WTC11 (cell line): ENCODE results near the gene FCHSD2.
"Not testable (repeated sequence)": the region's sequence is repeated elsewhere in the genome, so short reads cannot be mapped to it uniquely, and the experiment has no call there.

Experiments used
- ETV6 ChIP-seq: sonication (generic); formaldehyde crosslinking; IDR thresholded peaks from 2 replicates; pipeline ENCODE4 v1.8.1; 2022; ENCODE audit warnings: mild to moderate bottlenecking, missing genetic modification reagents
- IRF2 ChIP-seq: sonication (generic); formaldehyde crosslinking; IDR thresholded peaks from 2 replicates; pipeline ENCODE4 v1.8.0; 2022; ENCODE audit warnings: low read depth, missing genetic modification reagents, borderline replicate concordance
- KAT7 ChIP-seq: sonication (generic); formaldehyde crosslinking; IDR thresholded peaks from 2 replicates; pipeline ENCODE4 v1.8.1; 2023; ENCODE audit warnings: missing genetic modification reagents, mild to moderate bottlenecking, borderline replicate concordance
- MXD4 ChIP-seq: fragments of 250-450 bp; sonication (Bioruptor Pico); IDR thresholded peaks from 2 replicates; pipeline ENCODE4 v1.8.0; 2021; ENCODE audit warnings: mild to moderate bottlenecking, moderate library complexity, borderline replicate concordance
- MYBL2 ChIP-seq: sonication (generic); formaldehyde crosslinking; IDR thresholded peaks from 2 replicates; pipeline ENCODE4 v1.8.1; 2023; ENCODE audit warnings: mild to moderate bottlenecking, moderate library complexity, missing genetic modification reagents
- NFYB ChIP-seq: sonication (generic); formaldehyde crosslinking; conservative IDR thresholded peaks from 2 replicates; pipeline ENCODE4 v1.8.0; 2022; ENCODE audit warnings: low read depth, missing genetic modification reagents
- ZNF121 ChIP-seq: sonication (generic); formaldehyde crosslinking; IDR thresholded peaks from 2 replicates; pipeline ENCODE4 v1.8.0; 2023; ENCODE audit warnings: missing genetic modification reagents
- ZNF263 ChIP-seq: sonication (generic); formaldehyde crosslinking; IDR thresholded peaks from 2 replicates; pipeline ENCODE4 v1.8.1; 2022; ENCODE audit warnings: low read depth, mild to moderate bottlenecking, moderate library complexity, missing genetic modification reagents
- ZNF423 ChIP-seq: fragments of 250-450 bp; sonication (Bioruptor Pico); IDR thresholded peaks from 2 replicates; pipeline ENCODE4 v2.1.2; 2022; ENCODE audit warnings: mild to moderate bottlenecking, moderate library complexity
- TF ChIP-seq, protein P1 (sequence below): fragments of 200-600 bp; IDR thresholded peaks from 2 replicates; pipeline ENCODE4 v1.8.0; 2022; ENCODE audit warnings: antibody characterized with exemption
- TF ChIP-seq, protein P2 (sequence below): sonication (generic); formaldehyde crosslinking; IDR thresholded peaks from 2 replicates; pipeline ENCODE4 v1.8.1; 2023; ENCODE audit warnings: mild to moderate bottlenecking, missing genetic modification reagents, moderate library complexity
- TF ChIP-seq, protein P3 (sequence below): sonication (generic); formaldehyde crosslinking; IDR thresholded peaks from 2 replicates; pipeline ENCODE4 v1.8.1; 2022; ENCODE audit warnings: low read depth, mild to moderate bottlenecking, moderate library complexity, missing genetic modification reagents, borderline replicate concordance
- TF ChIP-seq, protein P4 (sequence below): sonication (generic); formaldehyde crosslinking; IDR thresholded peaks from 2 replicates; pipeline ENCODE4 v1.8.1; 2022; ENCODE audit warnings: low read depth, missing genetic modification reagents, borderline replicate concordance
- TF ChIP-seq, protein P5 (sequence below): sonication (generic); formaldehyde crosslinking; IDR thresholded peaks from 2 replicates; pipeline ENCODE4 v1.8.1; 2023; ENCODE audit warnings: mild to moderate bottlenecking, missing genetic modification reagents, moderate library complexity

DNA sequence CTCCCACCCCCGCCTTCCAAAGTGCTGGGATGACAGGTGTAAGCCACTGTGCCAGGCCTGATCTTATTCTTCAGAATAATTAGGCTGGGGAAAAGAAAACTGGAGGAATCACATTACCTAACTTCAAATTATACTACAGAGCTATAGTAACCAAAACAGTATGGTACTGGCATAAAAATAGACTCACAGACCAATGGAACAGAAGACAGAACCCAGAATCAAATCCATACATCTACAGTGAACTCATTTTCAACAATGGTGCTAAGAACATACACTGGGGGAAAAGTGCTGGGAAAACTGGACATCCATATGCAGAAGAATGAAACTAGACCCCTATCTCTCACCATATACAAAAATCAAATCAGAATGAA is 165.6 kb downstream of the FCHSD2 start:
- TF ChIP-seq, protein P1, sequence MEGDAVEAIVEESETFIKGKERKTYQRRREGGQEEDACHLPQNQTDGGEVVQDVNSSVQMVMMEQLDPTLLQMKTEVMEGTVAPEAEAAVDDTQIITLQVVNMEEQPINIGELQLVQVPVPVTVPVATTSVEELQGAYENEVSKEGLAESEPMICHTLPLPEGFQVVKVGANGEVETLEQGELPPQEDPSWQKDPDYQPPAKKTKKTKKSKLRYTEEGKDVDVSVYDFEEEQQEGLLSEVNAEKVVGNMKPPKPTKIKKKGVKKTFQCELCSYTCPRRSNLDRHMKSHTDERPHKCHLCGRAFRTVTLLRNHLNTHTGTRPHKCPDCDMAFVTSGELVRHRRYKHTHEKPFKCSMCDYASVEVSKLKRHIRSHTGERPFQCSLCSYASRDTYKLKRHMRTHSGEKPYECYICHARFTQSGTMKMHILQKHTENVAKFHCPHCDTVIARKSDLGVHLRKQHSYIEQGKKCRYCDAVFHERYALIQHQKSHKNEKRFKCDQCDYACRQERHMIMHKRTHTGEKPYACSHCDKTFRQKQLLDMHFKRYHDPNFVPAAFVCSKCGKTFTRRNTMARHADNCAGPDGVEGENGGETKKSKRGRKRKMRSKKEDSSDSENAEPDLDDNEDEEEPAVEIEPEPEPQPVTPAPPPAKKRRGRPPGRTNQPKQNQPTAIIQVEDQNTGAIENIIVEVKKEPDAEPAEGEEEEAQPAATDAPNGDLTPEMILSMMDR: not testable (repeated sequence)
- TF ChIP-seq, protein P2, sequence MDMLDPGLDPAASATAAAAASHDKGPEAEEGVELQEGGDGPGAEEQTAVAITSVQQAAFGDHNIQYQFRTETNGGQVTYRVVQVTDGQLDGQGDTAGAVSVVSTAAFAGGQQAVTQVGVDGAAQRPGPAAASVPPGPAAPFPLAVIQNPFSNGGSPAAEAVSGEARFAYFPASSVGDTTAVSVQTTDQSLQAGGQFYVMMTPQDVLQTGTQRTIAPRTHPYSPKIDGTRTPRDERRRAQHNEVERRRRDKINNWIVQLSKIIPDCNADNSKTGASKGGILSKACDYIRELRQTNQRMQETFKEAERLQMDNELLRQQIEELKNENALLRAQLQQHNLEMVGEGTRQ (CRISPR knock-in tag): not testable (repeated sequence)
- TF ChIP-seq, protein P3, sequence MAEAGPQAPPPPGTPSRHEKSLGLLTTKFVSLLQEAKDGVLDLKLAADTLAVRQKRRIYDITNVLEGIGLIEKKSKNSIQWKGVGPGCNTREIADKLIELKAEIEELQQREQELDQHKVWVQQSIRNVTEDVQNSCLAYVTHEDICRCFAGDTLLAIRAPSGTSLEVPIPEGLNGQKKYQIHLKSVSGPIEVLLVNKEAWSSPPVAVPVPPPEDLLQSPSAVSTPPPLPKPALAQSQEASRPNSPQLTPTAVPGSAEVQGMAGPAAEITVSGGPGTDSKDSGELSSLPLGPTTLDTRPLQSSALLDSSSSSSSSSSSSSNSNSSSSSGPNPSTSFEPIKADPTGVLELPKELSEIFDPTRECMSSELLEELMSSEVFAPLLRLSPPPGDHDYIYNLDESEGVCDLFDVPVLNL (CRISPR knock-in tag): not testable (repeated sequence)
- not testable (repeated sequence) for TF ChIP-seq ZNF263 (CRISPR knock-in tag); MXD4 (CRISPR knock-in tag); MYBL2; IRF2 (CRISPR knock-in tag); KAT7; ETV6; ZNF121; ZNF423 (CRISPR knock-in tag); NFYB
- TF ChIP-seq, protein P4, sequence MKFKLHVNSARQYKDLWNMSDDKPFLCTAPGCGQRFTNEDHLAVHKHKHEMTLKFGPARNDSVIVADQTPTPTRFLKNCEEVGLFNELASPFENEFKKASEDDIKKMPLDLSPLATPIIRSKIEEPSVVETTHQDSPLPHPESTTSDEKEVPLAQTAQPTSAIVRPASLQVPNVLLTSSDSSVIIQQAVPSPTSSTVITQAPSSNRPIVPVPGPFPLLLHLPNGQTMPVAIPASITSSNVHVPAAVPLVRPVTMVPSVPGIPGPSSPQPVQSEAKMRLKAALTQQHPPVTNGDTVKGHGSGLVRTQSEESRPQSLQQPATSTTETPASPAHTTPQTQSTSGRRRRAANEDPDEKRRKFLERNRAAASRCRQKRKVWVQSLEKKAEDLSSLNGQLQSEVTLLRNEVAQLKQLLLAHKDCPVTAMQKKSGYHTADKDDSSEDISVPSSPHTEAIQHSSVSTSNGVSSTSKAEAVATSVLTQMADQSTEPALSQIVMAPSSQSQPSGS (CRISPR knock-in tag): not testable (repeated sequence)
- TF ChIP-seq, protein P5, sequence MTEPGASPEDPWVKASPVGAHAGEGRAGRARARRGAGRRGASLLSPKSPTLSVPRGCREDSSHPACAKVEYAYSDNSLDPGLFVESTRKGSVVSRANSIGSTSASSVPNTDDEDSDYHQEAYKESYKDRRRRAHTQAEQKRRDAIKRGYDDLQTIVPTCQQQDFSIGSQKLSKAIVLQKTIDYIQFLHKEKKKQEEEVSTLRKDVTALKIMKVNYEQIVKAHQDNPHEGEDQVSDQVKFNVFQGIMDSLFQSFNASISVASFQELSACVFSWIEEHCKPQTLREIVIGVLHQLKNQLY (CRISPR knock-in tag): not testable (repeated sequence)
